ENCODE measurements around the gene ANKRD16.

Gene ANKRD16

DNA sequence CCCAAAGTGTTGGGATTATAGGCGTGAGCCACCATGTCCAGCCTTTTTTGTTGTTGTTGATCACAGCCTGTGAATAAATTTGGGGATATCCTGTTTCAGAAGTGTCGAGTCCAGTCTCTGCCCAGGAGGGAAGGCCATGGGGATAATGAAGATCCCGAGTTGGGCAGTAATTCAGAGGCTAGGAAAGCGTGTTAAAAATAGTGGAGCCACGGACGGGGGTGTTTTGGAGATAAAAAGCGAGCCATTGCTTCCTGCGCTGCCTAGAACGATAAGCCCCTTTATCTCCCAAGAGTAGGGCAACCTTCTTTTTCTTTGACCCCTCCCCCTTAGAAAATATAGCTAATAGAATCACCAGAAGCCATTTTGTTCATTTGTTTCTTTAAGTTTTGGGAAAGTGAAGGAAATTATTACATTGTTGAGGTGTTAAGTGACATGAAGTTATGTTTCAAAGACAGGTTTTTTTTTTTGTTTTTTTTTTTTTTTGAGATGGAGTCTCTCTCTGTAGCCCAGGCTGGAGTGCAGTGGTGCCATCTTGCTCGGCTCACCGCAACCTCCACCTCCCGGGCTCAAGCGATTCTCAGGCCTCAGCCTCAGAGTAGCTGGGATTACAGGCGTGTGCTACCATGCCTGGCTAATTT, 44.3 kb upstream of the ANKRD16 start:
- H3K4me1 ChIP-seq (ENCODE audit: low read depth, poor library complexity, severe bottlenecking) = peaks cover 5% of the 10 kb centered on the region

GRCh38 chr10:5932345-5932744, 42.7 kb upstream of the ANKRD16 start:
- no peak overlapping the region for H3K27ac ChIP-seq
- TF ChIP-seq CTCF (conservative IDR thresholded peaks at IDR 0.05; ENCODE audit: low read depth, low read length) = no peak
- H3K4me3 ChIP-seq (IDR thresholded peaks at IDR 0.05; ENCODE audit: insufficient read depth, low read depth, low read length) = no peak overlapping the region
- H3K79me2 ChIP-seq (ENCODE audit: insufficient read depth, low read depth) = no peaks in the 10 kb centered on the region
- H3K9ac ChIP-seq = no peak overlapping the region
- H4K20me1 ChIP-seq (ENCODE audit: insufficient read depth) = no peaks in the 10 kb centered on the region
- no peak overlapping the region for H3K4me2 ChIP-seq
- no peak overlapping the region for H2AFZ ChIP-seq (ENCODE audit: low read depth)
- H3K4me1 ChIP-seq (ENCODE audit: low read depth, poor library complexity, severe bottlenecking) = no peaks in the 10 kb centered on the region
- no peaks in the 10 kb centered on the region for H3K27me3 ChIP-seq (ENCODE audit: insufficient read depth, low read depth)
- no peaks in the 10 kb centered on the region; the same call in 1 of the 2 replicates for H3K36me3 ChIP-seq (ENCODE audit: insufficient read depth)

More for the DNA sequence above, 44.3 kb upstream of the ANKRD16 start:
- Histone ChIP-seq H3K36me3 (ENCODE audit: insufficient read depth) (no peaks in the 10 kb centered on the region; the same call in 1 of the 2 replicates), H3K27ac (no peak overlapping the region), H3K9ac (no peak overlapping the region), H3K79me2 (ENCODE audit: insufficient read depth, low read depth) (no peaks in the 10 kb centered on the region), H4K20me1 (ENCODE audit: insufficient read depth) (no peaks in the 10 kb centered on the region), H2AFZ (ENCODE audit: low read depth) (no peak overlapping the region), H3K27me3 (ENCODE audit: insufficient read depth, low read depth) (no peaks in the 10 kb centered on the region), H3K4me3 (IDR thresholded peaks at IDR 0.05; ENCODE audit: insufficient read depth, low read depth, low read length) (no peak overlapping the region), H3K4me2 (no peak overlapping the region)
- no peak for TF ChIP-seq CTCF (conservative IDR thresholded peaks at IDR 0.05; ENCODE audit: low read depth, low read length)

DNA sequence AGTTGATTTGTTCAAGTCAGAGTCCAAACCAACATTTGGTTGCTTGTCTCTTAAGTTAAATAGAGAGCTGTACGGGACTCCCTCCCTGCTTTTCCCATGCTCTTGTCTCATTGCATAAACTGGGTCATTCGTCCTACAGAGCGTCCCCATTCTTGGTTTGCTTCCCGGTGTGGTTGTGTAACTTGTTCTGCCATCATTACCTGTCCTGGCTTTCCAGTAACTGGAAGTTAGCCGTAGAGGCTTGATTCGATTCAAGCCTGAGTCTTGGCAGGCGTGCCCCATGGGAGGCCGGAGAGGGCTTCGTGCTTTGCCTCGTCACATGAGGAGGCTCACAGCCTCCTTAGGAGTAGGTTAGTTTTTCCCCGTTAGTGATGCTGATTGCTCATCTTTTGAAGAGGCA, 40.6 kb upstream of the ANKRD16 start:
- peaks cover 6% of the 10 kb centered on the region; the same call in 1 of the 2 replicates for H3K36me3 ChIP-seq (ENCODE audit: insufficient read depth)

DNA sequence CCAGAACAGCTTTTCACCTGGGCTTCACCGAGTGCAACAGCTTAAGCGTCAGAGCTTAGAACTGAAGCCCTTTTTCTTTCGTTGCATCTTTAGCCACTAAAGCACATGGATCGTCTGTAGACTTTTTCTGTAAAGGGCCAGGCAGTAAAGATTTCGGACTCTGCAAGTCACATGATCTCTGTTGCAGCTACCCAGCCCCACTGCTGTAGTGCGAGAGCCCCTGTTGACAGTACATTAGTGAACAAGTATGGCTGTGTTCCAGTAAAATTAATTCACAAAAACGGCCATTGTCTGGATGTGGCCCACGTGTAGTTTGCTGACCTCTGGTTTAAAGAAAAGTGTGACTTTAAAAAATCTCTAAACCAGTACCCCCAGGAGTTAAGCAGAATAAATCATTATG, 39.7 kb upstream of the ANKRD16 start:
- Histone ChIP-seq H3K27ac (no peak overlapping the region), H4K20me1 (ENCODE audit: insufficient read depth) (no peaks in the 10 kb centered on the region), H3K9ac (no peak overlapping the region), H3K4me1 (ENCODE audit: low read depth, poor library complexity, severe bottlenecking) (no peaks in the 10 kb centered on the region), H2AFZ (ENCODE audit: low read depth) (no peak overlapping the region), H3K4me2 (no peak overlapping the region), H3K4me3 (IDR thresholded peaks at IDR 0.05; ENCODE audit: insufficient read depth, low read depth, low read length) (no peak overlapping the region), H3K79me2 (ENCODE audit: insufficient read depth, low read depth) (no peaks in the 10 kb centered on the region), H3K36me3 (ENCODE audit: insufficient read depth) (peaks cover 6% of the 10 kb centered on the region; the same call in 1 of the 2 replicates), H3K27me3 (ENCODE audit: insufficient read depth, low read depth) (no peaks in the 10 kb centered on the region)
- no peak for TF ChIP-seq CTCF (conservative IDR thresholded peaks at IDR 0.05; ENCODE audit: low read depth, low read length)

More for the DNA sequence above, 40.6 kb upstream of the ANKRD16 start:
- Histone ChIP-seq H3K27ac (no peak overlapping the region), H3K79me2 (ENCODE audit: insufficient read depth, low read depth) (no peaks in the 10 kb centered on the region), H3K4me1 (ENCODE audit: low read depth, poor library complexity, severe bottlenecking) (no peaks in the 10 kb centered on the region), H3K27me3 (ENCODE audit: insufficient read depth, low read depth) (no peaks in the 10 kb centered on the region), H2AFZ (ENCODE audit: low read depth) (no peak overlapping the region), H3K4me2 (no peak overlapping the region), H3K4me3 (IDR thresholded peaks at IDR 0.05; ENCODE audit: insufficient read depth, low read depth, low read length) (no peak overlapping the region), H3K9ac (no peak overlapping the region), H4K20me1 (ENCODE audit: insufficient read depth) (no peaks in the 10 kb centered on the region)
- no peak for TF ChIP-seq CTCF (conservative IDR thresholded peaks at IDR 0.05; ENCODE audit: low read depth, low read length)

Data from KMS-11 (cell line).